Measurements from ENCODE around the gene IDH3A.

DNA sequence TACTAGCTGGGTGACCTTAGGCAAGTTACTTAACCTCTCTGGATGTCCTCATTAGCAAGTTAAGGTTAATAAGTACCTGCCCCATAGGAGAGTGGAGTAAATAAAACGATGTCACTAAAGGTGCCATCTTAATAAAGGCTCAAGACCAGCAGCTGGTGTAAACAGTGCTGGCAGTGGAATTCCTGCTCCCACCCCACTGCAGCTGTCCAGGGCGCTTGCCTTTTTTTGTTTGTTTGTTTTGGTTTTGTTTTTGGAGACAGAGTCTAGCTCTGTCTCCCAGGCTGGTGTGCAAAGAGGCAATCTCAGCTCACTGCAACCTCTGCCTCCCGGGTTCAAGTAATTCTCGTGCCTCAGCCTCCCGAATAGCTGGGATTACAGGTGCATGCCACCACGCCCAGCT is 28.9 kb downstream of the IDH3A start:
- TF ChIP-seq, protein P1, sequence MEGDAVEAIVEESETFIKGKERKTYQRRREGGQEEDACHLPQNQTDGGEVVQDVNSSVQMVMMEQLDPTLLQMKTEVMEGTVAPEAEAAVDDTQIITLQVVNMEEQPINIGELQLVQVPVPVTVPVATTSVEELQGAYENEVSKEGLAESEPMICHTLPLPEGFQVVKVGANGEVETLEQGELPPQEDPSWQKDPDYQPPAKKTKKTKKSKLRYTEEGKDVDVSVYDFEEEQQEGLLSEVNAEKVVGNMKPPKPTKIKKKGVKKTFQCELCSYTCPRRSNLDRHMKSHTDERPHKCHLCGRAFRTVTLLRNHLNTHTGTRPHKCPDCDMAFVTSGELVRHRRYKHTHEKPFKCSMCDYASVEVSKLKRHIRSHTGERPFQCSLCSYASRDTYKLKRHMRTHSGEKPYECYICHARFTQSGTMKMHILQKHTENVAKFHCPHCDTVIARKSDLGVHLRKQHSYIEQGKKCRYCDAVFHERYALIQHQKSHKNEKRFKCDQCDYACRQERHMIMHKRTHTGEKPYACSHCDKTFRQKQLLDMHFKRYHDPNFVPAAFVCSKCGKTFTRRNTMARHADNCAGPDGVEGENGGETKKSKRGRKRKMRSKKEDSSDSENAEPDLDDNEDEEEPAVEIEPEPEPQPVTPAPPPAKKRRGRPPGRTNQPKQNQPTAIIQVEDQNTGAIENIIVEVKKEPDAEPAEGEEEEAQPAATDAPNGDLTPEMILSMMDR (conservative IDR thresholded peaks at IDR 0.05 in 1 of 2, IDR thresholded peaks at IDR 0.05 in 1 of 2; ENCODE audit: low read depth in 1 of 2, low read length in 2 of 2) = no peak
- no peak for TF ChIP-seq EZH2 (IDR thresholded peaks at IDR 0.05; ENCODE audit: low read length, missing control alignments)

All from fibroblast of lung (primary cell).